ENCODE measurements around the gene HMGA1. TPM values are rescaled to one million over a fixed set of nuclear protein-coding genes. Genes with fewer than 3 reads are reported as not detected.

HMGA1 gene
- total and polyA plus RNA-seq, 2 experiments from 2014 or later = 1,411 to 2,052 TPM

DNA sequence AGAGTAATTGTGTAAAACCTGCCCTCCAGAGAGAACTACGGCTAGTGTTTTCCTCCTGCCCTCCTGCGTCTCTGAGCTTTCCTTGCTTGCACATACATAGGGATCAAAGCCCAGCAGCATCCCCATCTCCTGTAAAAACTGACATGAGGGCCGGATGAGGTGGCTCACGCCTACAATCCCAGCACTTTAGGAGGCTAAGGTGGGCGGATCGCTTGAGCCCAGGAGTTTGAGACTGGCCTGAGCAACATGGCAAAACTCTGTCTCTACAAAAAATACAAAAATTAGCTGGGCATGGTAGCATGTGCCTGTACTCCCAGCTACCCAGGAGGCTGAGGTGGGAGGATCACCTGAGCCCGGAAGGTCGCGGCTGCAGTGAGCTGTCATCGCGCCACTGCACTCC lies 52.5 kb downstream of the HMGA1 start (continued):
- TF ChIP-seq, protein P1, sequence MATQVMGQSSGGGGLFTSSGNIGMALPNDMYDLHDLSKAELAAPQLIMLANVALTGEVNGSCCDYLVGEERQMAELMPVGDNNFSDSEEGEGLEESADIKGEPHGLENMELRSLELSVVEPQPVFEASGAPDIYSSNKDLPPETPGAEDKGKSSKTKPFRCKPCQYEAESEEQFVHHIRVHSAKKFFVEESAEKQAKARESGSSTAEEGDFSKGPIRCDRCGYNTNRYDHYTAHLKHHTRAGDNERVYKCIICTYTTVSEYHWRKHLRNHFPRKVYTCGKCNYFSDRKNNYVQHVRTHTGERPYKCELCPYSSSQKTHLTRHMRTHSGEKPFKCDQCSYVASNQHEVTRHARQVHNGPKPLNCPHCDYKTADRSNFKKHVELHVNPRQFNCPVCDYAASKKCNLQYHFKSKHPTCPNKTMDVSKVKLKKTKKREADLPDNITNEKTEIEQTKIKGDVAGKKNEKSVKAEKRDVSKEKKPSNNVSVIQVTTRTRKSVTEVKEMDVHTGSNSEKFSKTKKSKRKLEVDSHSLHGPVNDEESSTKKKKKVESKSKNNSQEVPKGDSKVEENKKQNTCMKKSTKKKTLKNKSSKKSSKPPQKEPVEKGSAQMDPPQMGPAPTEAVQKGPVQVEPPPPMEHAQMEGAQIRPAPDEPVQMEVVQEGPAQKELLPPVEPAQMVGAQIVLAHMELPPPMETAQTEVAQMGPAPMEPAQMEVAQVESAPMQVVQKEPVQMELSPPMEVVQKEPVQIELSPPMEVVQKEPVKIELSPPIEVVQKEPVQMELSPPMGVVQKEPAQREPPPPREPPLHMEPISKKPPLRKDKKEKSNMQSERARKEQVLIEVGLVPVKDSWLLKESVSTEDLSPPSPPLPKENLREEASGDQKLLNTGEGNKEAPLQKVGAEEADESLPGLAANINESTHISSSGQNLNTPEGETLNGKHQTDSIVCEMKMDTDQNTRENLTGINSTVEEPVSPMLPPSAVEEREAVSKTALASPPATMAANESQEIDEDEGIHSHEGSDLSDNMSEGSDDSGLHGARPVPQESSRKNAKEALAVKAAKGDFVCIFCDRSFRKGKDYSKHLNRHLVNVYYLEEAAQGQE (IDR thresholded peaks at IDR 0.05; ENCODE audit: unreplicated experiment) = no peak

DNA sequence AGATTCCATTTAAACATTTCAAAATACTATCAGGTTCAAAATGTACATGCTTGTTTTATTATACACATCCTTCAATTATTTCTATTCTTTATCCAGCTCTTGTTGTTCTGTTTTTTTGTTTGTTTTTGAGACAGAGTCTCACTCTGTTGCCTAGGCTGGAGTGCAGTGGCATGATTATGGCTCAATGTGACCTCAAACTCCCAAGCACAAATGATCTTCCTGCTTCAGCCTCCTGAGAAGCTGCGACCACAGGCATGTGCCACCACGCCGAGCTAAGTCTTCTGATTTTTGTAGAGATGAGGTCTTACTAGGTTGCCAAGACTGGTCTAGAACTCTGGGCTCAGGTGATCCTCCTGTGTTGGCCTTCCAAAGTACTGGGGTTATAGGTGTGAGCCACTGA lies 56.3 kb downstream of the HMGA1 start:
- Mint-ChIP-seq H3K27me3 (ENCODE audit: insufficient read depth, low read depth, poor library complexity) (peaks cover 2% of the 10 kb centered on the region), H3K27ac (0 out of 2 replicates have a peak overlapping the region, but pooled peaks have one; percentile 1), H3K4me1 (no peaks in the 10 kb centered on the region), H3K9me3 (no peaks in the 10 kb centered on the region), H3K36me3 (ENCODE audit: low read depth) (peaks cover 29% of the 10 kb centered on the region), H3K4me3 (no peak overlapping the region)
- no peaks in the 10 kb centered on the region for H3K27me3 ChIP-seq (ENCODE audit: insufficient read depth)
- H3K79me2 ChIP-seq (replicated peaks; ENCODE audit: insufficient read depth) = no peaks in the 10 kb centered on the region
- no peaks in the 10 kb centered on the region for H3K9me2 ChIP-seq (ENCODE audit: insufficient read depth)
- no peak for ATAC-seq
- H3K4me2 ChIP-seq = no peak overlapping the region
- H4K20me1 ChIP-seq (replicated peaks; ENCODE audit: insufficient read depth) = no peaks in the 10 kb centered on the region; the same call in 1 of the 2 replicates
- no peaks in the 10 kb centered on the region; the same call in 1 of the 2 replicates for H3F3A ChIP-seq (replicated peaks; ENCODE audit: low read depth)
- no peaks in the 10 kb centered on the region for H3K4me1 ChIP-seq (ENCODE audit: insufficient read depth)
- DNase-seq (ENCODE audit: low spot score) = no peak
- H2AFZ ChIP-seq = no peak overlapping the region
- H3K4me3 ChIP-seq = no peak overlapping the region
- H3K27ac ChIP-seq (ENCODE audit: low read depth) = no peak overlapping the region
- TF ChIP-seq EZH2 (IDR thresholded peaks at IDR 0.05; ENCODE audit: low read depth, unreplicated experiment) (no peak), POLR2AphosphoS5 (IDR thresholded peaks at IDR 0.05; ENCODE audit: low read depth) (no peak), ZNF114 (CRISPR knock-in tag; IDR thresholded peaks at IDR 0.05) (no peak), ZNF331 (CRISPR knock-in tag; IDR thresholded peaks at IDR 0.05; ENCODE audit: low read depth) (no peak), EZH2phosphoT487 (IDR thresholded peaks at IDR 0.05; ENCODE audit: unreplicated experiment) (no peak), STAT1 (IDR thresholded peaks at IDR 0.05; ENCODE audit: unreplicated experiment) (no peak), NANOG (IDR thresholded peaks at IDR 0.05; ENCODE audit: borderline replicate concordance) (no peak), CREB1 (CRISPR knock-in tag; IDR thresholded peaks at IDR 0.05; ENCODE audit: low read depth) (no peak)
- TF ChIP-seq, protein P2, sequence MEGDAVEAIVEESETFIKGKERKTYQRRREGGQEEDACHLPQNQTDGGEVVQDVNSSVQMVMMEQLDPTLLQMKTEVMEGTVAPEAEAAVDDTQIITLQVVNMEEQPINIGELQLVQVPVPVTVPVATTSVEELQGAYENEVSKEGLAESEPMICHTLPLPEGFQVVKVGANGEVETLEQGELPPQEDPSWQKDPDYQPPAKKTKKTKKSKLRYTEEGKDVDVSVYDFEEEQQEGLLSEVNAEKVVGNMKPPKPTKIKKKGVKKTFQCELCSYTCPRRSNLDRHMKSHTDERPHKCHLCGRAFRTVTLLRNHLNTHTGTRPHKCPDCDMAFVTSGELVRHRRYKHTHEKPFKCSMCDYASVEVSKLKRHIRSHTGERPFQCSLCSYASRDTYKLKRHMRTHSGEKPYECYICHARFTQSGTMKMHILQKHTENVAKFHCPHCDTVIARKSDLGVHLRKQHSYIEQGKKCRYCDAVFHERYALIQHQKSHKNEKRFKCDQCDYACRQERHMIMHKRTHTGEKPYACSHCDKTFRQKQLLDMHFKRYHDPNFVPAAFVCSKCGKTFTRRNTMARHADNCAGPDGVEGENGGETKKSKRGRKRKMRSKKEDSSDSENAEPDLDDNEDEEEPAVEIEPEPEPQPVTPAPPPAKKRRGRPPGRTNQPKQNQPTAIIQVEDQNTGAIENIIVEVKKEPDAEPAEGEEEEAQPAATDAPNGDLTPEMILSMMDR (conservative IDR thresholded peaks at IDR 0.05; ENCODE audit: low read depth in 2 of 2) = no peak
- TF ChIP-seq, protein P3, sequence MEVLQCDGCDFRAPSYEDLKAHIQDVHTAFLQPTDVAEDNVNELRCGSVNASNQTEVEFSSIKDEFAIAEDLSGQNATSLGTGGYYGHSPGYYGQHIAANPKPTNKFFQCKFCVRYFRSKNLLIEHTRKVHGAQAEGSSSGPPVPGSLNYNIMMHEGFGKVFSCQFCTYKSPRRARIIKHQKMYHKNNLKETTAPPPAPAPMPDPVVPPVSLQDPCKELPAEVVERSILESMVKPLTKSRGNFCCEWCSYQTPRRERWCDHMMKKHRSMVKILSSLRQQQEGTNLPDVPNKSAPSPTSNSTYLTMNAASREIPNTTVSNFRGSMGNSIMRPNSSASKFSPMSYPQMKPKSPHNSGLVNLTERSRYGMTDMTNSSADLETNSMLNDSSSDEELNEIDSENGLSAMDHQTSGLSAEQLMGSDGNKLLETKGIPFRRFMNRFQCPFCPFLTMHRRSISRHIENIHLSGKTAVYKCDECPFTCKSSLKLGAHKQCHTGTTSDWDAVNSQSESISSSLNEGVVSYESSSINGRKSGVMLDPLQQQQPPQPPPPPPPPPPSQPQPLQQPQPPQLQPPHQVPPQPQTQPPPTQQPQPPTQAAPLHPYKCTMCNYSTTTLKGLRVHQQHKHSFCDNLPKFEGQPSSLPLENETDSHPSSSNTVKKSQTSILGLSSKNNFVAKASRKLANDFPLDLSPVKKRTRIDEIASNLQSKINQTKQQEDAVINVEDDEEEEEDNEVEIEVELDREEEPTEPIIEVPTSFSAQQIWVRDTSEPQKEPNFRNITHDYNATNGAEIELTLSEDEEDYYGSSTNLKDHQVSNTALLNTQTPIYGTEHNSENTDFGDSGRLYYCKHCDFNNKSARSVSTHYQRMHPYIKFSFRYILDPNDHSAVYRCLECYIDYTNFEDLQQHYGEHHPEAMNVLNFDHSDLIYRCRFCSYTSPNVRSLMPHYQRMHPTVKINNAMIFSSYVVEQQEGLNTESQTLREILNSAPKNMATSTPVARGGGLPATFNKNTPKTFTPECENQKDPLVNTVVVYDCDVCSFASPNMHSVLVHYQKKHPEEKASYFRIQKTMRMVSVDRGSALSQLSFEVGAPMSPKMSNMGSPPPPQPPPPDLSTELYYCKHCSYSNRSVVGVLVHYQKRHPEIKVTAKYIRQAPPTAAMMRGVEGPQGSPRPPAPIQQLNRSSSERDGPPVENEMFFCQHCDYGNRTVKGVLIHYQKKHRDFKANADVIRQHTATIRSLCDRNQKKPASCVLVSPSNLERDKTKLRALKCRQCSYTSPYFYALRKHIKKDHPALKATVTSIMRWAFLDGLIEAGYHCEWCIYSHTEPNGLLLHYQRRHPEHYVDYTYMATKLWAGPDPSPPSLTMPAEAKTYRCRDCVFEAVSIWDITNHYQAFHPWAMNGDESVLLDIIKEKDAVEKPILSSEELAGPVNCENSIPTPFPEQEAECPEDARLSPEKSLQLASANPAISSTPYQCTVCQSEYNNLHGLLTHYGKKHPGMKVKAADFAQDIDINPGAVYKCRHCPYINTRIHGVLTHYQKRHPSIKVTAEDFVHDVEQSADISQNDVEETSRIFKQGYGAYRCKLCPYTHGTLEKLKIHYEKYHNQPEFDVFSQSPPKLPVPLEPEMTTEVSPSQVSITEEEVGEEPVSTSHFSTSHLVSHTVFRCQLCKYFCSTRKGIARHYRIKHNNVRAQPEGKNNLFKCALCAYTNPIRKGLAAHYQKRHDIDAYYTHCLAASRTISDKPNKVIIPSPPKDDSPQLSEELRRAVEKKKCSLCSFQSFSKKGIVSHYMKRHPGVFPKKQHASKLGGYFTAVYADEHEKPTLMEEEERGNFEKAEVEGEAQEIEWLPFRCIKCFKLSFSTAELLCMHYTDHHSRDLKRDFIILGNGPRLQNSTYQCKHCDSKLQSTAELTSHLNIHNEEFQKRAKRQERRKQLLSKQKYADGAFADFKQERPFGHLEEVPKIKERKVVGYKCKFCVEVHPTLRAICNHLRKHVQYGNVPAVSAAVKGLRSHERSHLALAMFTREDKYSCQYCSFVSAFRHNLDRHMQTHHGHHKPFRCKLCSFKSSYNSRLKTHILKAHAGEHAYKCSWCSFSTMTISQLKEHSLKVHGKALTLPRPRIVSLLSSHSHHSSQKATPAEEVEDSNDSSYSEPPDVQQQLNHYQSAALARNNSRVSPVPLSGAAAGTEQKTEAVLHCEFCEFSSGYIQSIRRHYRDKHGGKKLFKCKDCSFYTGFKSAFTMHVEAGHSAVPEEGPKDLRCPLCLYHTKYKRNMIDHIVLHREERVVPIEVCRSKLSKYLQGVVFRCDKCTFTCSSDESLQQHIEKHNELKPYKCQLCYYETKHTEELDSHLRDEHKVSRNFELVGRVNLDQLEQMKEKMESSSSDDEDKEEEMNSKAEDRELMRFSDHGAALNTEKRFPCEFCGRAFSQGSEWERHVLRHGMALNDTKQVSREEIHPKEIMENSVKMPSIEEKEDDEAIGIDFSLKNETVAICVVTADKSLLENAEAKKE (CRISPR knock-in tag; IDR thresholded peaks at IDR 0.05) = no peak
- H3K36me3 ChIP-seq (ENCODE audit: insufficient read depth) = peaks cover 7% of the 10 kb centered on the region
